Osteoblast (primary cell): Measurements from ENCODE around the gene UCHL3. TPM values are rescaled to one million over a fixed set of nuclear protein-coding genes. Genes with fewer than 3 reads are reported as not detected.

Source experiments
- DNase-seq: peaks from one replicate; pipeline ENCODE4 v3.0.0; 2011; ENCODE audit warnings: low spot score, mixed read lengths; ENCODE audit not compliant: insufficient read length; ENCODE audit errors: missing footprints
- H2AFZ ChIP-seq: 2 replicates; pipeline ENCODE4 v1.6.0; 2011; ENCODE audit warnings: mild to moderate bottlenecking, low read length
- H3K27ac ChIP-seq: 2 replicates; pipeline ENCODE4 v1.5.1; 2011; ENCODE audit warnings: mild to moderate bottlenecking, low read depth, low read length, moderate library complexity
- H3K27me3 ChIP-seq: 2 replicates; pipeline ENCODE4 v1.6.0; 2012; ENCODE audit warnings: mild to moderate bottlenecking, control low read depth, inconsistent platforms, low read length, moderate library complexity; ENCODE audit not compliant: insufficient read depth
- H3K36me3 ChIP-seq: 2 replicates; pipeline ENCODE4 v1.5.1; 2011; ENCODE audit warnings: mild to moderate bottlenecking, low read length, control low read depth, moderate library complexity; ENCODE audit not compliant: insufficient read depth
- H3K4me1 ChIP-seq: 2 replicates; pipeline ENCODE4 v1.5.1; 2011; ENCODE audit warnings: mild to moderate bottlenecking, low read length, control low read depth, moderate library complexity; ENCODE audit not compliant: insufficient read depth
- H3K4me2 ChIP-seq: 2 replicates; pipeline ENCODE4 v1.6.0; 2011; ENCODE audit warnings: mild to moderate bottlenecking, low read length; ENCODE audit not compliant: insufficient read depth
- H3K4me3 ChIP-seq: fragments of 200-600 bp; sonication (generic); 3 replicates; pipeline ENCODE4 v1.5.1; 2012; ENCODE audit warnings: mild to moderate bottlenecking, low read length, inconsistent platforms; ENCODE audit not compliant: insufficient read depth
- H3K79me2 ChIP-seq: 2 replicates; pipeline ENCODE4 v1.6.0; 2012; ENCODE audit warnings: mild to moderate bottlenecking, low read length, control low read depth, inconsistent platforms; ENCODE audit not compliant: insufficient read depth
- H3K9me3 ChIP-seq: 2 replicates; pipeline ENCODE4 v1.5.1; 2011; ENCODE audit warnings: low read depth, low read length, control low read depth
- H4K20me1 ChIP-seq: 2 replicates; pipeline ENCODE4 v1.6.0; 2012; ENCODE audit warnings: mild to moderate bottlenecking, low read length, control low read depth; ENCODE audit not compliant: insufficient read depth
- total RNA-seq: library from RNA; depleted of rRNA; stranded (reverse); fragments of >200 nt; gene quantifications from 2 replicates; pipeline ENCODE4 v1.2.3, GENCODE V29; 2012
- TF ChIP-seq, protein P1 (sequence below): IDR thresholded peaks from 2 replicates; pipeline ENCODE4 v1.5.1; 2011; ENCODE audit warnings: mild to moderate bottlenecking, low read depth, low read length, moderate library complexity; ENCODE audit errors: extremely low read depth

UCHL3 gene
- total RNA-seq, 1 donor, result 15.6 TPM

DNA sequence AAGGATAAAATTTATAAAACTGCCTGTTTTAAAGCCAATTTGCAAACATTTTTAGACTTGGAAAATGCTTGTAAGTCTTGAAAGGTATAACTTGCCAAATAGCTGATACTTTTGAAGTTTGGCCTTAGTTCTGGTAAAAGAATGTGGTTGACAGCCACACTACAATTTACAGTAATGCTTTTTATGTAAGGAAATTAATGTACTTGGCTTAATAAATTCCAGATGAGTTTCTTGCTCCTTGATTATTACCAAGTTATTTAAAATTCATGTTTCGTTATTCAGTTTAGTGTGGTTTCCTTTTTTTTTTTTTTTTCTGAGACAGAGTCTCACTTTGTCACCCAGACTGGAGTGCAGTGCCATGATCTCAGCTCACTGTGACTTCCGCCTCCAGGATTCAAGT is 101.4 kb downstream of the UCHL3 start:
- Histone ChIP-seq H3K27ac (no peak overlapping the region), H2AFZ (no peak overlapping the region), H3K36me3 (peaks cover 59% of the 10 kb centered on the region), H3K27me3 (no peaks in the 10 kb centered on the region), H3K79me2 (peaks cover 99% of the 10 kb centered on the region), H3K4me1 (peaks cover 69% of the 10 kb centered on the region), H3K4me2 (no peak overlapping the region), H4K20me1 (peaks cover 84% of the 10 kb centered on the region), H3K9me3 (no peaks in the 10 kb centered on the region), H3K4me3 (no peak overlapping the region)
- DNase-seq, result no peak
- TF ChIP-seq, protein P1, sequence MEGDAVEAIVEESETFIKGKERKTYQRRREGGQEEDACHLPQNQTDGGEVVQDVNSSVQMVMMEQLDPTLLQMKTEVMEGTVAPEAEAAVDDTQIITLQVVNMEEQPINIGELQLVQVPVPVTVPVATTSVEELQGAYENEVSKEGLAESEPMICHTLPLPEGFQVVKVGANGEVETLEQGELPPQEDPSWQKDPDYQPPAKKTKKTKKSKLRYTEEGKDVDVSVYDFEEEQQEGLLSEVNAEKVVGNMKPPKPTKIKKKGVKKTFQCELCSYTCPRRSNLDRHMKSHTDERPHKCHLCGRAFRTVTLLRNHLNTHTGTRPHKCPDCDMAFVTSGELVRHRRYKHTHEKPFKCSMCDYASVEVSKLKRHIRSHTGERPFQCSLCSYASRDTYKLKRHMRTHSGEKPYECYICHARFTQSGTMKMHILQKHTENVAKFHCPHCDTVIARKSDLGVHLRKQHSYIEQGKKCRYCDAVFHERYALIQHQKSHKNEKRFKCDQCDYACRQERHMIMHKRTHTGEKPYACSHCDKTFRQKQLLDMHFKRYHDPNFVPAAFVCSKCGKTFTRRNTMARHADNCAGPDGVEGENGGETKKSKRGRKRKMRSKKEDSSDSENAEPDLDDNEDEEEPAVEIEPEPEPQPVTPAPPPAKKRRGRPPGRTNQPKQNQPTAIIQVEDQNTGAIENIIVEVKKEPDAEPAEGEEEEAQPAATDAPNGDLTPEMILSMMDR, result no peak

DNA sequence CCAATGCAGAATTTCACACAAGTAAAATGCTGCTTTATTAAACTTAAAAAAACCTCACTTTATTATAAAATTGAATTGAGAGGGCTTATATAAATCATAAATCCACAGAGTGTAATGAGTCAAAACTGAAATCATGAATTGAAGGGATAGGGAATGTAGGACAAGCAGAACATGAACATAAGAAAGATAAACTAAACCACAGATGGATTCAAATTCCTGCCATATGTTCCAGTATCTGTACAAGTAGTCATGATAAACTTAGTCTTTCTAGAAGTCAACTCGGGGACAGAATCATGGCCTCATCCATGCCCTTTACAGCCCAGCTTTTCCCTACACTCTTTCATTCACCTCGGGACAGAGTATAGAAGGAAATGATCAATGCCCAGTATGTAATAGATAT is 103.1 kb downstream of the UCHL3 start:
- no peak for DNase-seq
- Histone ChIP-seq H3K4me2 (no peak overlapping the region), H3K4me3 (no peak overlapping the region), H3K27ac (no peak overlapping the region), H3K36me3 (peaks cover 64% of the 10 kb centered on the region), H3K4me1 (peaks cover 72% of the 10 kb centered on the region), H4K20me1 (peaks cover 86% of the 10 kb centered on the region), H3K79me2 (peaks cover 99% of the 10 kb centered on the region), H3K27me3 (no peaks in the 10 kb centered on the region), H3K9me3 (no peaks in the 10 kb centered on the region), H2AFZ (no peak overlapping the region)
- TF ChIP-seq, protein P1, result no peak

Other genes with a start within 250 kb of the UCHL3 start
- 18.6 and 19.5 TPM in 2 replicates for gene TBC1D4, start 67.6 kb upstream of the UCHL3 start, total RNA-seq
- 19.5 and 45.7 TPM in 2 replicates for gene COMMD6, start 11.9 kb upstream of the UCHL3 start, total RNA-seq
- 465 and 536 TPM in 2 replicates for gene LMO7, start 86.5 kb downstream of the UCHL3 start, total RNA-seq